MM.1S (cell line): Measurements from ENCODE around the gene TUBGCP2.
"Not testable (repeated sequence)": the region's sequence is repeated elsewhere in the genome, so short reads cannot be mapped to it uniquely, and the experiment has no call there.

ENCODE experiments used
- EZH2 ChIP-seq: fragments of 300-600 bp; sonication (generic); optimal IDR thresholded peaks from 2 replicates; pipeline ENCODE3; 2017; ENCODE audit warnings: low read depth, mild to moderate bottlenecking, antibody characterized with exemption, low read length, mixed read lengths
- TF ChIP-seq, protein P1 (sequence below): fragments of 300-600 bp; sonication (generic); IDR thresholded peaks from 2 replicates; pipeline ENCODE4 v1.5.1; 2016; ENCODE audit warnings: antibody characterized with exemption, low read length, mixed read lengths

GRCh38 chr10:133322064-133322709 is 13.5 kb upstream of the TUBGCP2 start:
- TF ChIP-seq, protein P1, sequence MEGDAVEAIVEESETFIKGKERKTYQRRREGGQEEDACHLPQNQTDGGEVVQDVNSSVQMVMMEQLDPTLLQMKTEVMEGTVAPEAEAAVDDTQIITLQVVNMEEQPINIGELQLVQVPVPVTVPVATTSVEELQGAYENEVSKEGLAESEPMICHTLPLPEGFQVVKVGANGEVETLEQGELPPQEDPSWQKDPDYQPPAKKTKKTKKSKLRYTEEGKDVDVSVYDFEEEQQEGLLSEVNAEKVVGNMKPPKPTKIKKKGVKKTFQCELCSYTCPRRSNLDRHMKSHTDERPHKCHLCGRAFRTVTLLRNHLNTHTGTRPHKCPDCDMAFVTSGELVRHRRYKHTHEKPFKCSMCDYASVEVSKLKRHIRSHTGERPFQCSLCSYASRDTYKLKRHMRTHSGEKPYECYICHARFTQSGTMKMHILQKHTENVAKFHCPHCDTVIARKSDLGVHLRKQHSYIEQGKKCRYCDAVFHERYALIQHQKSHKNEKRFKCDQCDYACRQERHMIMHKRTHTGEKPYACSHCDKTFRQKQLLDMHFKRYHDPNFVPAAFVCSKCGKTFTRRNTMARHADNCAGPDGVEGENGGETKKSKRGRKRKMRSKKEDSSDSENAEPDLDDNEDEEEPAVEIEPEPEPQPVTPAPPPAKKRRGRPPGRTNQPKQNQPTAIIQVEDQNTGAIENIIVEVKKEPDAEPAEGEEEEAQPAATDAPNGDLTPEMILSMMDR = not testable (repeated sequence)
- TF ChIP-seq EZH2 = not testable (repeated sequence)
